Occipital lobe (tissue), 2 donors: ENCODE data around the gene ATG10. TPM values are rescaled to one million over a fixed set of nuclear protein-coding genes. Genes with fewer than 3 reads are reported as not detected.
"Not testable (repeated sequence)": the region's sequence is repeated elsewhere in the genome, so short reads cannot be mapped to it uniquely, and the experiment has no call there.

Experiments
- DNase-seq: peaks from one replicate; lab custom pipeline; 2025; lab: John Stamatoyannopoulos, UW
- total RNA-seq: library from RNA; depleted of rRNA; stranded (reverse); fragments of >200 nt; gene quantifications from one replicate; pipeline ENCODE4 v1.2.3, GENCODE V29; 2014

Gene ATG10
- total RNA-seq, 1 donor from 2014 or later = 6.1 TPM

DNA sequence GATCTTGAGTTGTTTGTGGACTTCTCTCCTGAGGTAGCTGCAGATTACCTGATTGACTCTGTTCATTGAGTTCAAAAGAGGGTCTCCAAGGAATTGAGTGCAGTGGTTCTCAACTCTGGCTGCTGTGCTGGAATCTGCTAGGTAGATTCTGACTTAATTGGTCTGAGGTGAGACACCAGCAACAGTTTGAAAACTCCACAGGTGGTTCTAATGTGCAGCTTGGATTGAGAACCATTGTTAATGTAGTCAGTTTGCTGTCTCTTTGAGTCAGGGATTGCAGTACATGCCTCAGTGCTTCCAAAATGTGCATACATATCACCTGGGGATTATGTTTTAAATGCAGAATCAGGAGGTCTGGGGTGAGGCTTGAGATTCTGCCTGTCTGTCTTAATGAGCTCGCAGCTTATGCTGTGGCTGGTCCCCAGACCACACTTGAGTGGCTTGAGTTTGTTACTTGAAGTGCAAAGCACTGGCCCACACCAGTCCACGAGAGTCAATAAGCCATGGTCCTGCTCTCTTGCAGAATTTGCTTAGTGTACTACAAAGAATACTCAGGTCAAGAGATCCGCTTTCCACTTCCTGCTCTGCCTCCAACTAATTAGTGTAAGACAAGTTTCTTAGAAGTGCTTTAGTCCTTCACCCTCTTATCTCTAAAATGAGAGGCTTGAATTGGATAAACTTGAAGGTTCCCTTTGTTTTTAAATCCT is 82.3 kb downstream of the ATG10 start:
- no peak for DNase-seq

DNA sequence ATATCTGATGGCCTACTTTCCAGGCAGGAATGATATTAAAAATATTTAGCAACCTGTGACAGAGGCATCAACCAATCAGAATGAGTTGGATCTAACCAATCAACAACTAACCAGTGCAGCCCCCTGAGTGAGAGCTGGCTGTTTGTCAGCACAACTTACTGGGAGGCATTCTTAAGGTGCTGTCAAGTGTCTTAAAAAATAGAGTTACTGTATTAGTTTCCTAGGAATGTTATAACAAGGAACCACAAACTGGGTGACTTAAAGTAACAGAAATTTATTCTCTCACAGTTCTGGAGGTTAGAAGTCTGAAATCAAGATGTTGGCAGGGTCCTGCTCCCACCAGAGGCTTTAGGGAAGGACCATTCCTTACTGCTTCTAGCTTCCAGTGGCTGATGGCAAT is 85.2 kb downstream of the ATG10 start:
- DNase-seq = no peak

DNA sequence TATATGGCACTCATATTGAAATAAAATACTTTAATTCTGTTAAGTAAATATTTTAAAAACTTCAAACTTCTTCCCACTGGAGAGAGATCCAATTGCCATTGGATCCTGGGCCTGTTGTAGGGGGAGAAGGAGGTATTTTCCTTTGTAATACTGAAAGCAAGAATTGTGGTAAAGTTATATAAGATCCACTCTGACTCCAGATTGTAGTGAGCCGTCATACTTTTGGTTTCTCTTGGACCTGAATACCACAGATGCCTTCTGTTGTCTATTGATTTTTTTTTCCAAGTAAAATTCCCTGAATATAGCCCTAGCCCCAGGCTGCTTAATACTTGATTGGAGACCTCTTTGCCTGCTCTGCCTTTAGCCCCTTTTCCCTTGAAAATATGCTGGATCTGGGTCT is 86.9 kb downstream of the ATG10 start:
- DNase-seq = no peak

DNA sequence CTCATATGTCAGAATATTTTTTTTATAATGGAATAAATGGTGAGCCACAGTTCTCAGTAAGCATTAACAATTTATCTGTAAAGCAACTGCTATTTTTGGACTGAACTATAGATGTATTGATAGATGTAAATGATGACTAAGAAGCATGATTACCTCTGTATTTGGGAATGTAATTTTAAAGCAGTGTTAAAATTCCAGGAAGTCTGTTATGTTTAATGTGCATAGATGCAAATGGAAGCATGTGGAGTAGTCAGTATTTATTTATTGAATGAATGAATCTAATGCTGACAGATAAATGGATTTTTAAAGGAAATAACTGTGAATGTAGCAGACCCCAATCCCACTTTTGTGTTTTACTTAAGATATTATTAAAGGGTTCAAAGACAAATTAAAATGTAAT is 95.0 kb downstream of the ATG10 start:
- DNase-seq = no peak

DNA sequence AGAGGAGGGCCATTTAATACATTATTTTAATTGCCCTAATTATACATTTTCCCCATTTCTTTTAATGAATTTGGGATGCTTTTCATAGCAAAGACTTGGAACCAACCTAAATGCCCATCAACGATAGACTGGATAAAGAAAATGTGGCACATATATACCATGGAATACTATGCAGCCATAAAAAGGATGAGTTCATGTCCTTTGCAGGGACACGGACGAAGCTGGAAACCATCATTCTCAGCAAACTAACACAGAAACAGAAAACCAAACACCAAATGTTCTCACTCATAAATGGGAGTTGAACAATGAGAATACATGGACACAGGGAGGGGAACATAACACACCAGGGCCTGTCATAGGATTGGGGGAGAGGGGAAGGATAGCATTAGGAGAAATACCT is 96.2 kb downstream of the ATG10 start:
- DNase-seq = not testable (repeated sequence)

DNA sequence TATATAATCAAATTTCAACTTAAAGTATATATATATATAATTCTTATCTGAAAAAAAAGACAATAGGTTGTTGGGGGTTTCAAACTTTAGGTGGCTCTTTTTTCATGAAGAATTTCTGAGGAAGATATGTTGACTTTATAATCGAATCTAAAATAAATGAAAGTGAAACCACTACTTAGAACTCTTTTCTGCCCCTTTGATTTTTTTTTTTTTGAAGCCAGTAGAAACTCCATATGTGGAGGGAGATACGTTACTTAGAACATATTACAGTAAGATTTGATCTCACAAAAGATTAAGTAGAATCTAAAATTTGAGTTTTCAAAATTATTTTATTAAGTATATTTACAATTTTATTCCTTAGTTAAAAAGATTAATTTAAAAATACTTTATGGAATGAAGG is 96.9 kb downstream of the ATG10 start:
- DNase-seq = no peak

DNA sequence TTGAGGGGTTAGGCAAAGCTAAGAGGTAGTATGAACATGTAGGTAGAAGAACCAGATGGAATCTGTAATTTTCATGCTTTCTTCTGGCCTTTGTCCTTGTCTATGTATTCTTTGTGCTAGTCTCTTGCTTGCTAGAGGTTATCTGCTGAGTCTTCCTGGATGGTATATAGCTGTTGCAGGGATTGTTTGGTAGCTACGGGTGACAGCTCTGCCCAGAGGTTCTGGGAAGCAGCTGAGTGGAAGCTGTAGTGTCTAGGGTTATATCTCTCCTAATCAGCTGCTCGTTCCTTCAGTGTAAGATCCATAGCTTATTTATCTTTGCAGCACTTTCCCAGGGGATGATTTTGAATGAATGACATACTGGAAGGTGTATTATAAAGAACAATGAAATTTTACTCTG is 100.3 kb downstream of the ATG10 start:
- DNase-seq = no peak

DNA sequence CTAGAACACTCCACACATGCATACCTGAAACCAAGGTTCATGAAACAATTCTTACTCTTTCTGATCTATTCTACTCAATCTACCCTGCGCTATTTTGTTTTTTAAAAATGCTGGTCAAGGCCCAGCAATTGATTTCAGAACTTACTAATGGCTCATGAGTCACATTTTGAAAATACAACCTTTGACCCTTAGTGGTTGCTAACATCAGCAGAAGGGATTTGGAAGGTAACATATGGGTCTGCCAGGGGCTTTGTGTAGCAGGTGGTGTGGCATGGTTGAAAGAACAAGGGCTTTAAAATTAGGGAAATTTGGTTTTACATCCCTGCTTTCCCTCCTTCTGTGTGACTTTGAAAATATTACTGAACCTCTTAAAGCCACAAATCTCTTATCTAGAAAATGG is 101.4 kb downstream of the ATG10 start:
- DNase-seq = no peak

DNA sequence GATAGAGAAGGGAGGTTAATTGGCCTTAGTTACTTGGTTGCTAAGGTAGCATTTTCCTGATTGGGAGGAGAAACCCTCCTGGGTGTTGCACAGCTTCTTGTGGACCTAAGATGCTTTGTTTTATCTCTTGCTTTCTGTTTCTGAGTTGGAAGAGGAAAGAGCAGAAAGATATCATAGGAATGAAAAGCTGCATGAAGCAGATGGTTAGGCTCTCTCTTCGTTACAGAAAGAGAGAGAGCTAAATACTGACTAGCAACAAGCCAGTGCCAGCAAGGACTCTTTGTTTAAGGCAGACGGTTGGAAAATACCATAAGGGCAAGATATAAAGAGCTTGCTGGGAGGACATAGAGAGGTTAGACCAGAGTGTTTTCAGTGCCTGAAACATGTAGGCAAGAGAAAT is 103.1 kb downstream of the ATG10 start:
- no peak for DNase-seq

DNA sequence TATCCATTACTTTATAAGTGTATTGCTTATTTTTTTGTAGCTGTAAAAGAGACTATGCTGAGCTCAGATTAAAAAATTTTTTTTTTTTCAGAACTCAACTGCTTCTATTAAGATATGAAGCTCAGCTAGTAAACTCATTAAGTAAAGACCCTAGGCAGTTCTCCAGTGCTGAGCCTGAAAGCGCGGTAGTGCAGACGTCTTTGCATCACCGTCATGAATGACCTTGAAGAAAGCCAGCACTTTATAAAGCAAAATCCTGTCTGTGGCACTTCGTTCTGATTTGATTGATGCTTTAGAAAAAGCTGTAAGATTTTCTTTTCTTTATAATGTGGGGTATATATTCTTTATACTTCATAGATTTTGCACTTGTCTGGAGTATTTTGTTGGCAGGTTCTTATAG is 105.7 kb downstream of the ATG10 start:
- no peak for DNase-seq

DNA sequence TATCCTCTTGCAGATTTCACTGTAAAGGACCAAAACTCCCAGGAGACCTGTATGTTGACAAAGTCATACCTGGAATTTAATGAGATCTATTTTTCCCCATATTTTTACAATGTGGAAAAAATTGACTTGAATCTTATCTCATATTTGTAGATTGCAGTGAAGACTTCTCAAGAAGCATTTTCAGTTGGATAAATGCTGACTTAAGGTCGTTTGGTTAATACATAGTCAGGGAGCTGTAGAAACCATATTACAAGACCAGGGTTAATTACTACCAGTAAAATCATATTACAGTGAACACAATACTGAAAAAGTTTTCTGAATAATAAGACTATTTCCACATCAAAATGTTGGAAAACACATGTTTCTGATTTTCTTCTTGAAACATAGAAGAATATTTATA is 119.8 kb downstream of the ATG10 start:
- no peak for DNase-seq

DNA sequence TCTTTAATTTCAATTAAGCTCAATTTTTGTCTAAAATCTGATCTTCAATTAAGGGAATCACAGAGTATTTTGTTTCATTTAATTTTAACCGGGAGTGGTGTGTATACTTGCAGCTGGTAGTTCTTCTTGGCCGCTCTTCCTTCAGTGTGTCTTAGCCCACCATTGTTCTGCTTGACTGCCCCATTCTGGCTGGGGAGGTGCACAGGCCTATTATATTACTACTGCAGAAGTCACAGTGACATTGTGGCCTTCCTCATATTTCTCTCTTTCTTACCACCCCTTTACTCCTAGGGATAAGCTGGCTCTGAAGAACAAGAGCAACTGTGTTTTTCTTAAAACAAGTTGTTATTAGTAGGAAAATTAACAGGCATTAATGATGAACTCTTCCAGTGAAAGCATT is 123.7 kb downstream of the ATG10 start:
- no peak for DNase-seq

DNA sequence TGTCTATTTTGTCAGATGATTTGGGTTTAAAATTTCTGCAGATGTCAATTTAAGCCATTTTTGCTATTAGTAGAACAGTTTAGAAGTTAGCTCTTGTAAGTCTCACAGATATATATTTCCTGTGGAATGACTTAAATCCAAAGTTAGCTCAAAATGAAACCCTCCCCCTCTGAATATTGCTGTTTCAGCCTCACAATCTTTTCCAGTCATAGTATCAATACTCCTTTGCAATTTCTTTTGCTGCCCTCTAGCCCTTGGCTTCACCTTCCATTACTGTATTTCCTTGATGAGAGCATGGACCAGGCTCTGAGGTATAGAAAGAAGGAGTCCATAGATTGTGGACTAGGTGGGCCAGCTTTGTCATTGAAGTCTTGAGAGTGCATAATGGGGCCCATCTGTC is 124.4 kb downstream of the ATG10 start:
- DNase-seq = no peak

DNA sequence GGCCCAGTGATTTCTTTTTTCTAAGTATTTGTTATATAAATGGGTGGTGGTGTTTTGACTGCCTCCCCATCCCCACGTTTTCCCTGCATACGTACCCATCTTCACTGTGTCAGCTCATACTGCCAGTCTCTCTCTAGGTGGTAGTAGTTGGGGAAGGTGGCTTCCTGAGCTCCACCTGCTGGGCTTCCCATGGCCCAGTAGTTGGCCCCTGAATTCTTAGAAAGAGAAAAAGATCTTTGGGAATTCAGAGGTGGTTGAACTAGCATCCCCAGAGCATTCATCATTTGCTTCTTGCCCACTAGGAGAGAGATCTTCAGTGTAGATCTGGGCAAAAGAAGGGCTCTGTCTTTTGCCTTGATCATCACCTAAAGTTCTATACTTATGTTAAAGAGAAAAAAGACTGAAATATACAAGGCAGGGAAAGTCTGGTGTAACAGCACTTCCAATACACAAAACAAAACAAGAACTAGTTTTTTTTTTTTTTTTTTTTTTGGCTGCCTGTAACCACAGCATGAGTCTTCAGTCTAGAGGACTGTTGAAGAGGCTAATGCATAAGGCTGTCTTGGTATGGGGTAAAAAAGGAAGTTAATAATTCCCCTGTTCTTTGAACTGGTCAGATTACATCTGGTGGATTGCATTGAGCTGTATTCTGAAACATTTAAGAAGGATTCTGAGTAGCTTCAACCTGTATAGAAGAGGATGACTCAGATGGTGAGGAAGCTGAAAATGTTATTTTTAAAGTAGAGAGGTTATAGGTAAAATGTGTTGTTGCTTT is 128.7 kb downstream of the ATG10 start:
- no peak for DNase-seq

DNA sequence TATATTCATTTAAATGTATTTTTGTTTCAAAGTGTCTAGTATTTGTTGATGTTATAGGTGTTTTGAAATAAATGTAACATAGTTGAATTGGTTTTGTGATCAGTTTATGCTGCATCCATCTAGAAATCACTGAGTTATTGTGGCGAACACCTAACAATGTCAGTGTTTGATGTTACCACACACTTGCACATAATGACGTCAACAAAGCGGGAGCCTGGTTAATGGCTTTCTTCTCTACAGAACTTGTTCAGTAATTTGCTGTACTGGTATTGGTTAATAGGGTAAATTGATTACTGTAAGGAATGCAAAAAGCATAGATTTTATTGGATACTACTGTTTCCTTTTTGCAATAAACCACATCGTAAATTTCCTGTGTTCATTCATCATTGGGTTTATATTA is 133.0 kb downstream of the ATG10 start:
- DNase-seq = no peak

DNA sequence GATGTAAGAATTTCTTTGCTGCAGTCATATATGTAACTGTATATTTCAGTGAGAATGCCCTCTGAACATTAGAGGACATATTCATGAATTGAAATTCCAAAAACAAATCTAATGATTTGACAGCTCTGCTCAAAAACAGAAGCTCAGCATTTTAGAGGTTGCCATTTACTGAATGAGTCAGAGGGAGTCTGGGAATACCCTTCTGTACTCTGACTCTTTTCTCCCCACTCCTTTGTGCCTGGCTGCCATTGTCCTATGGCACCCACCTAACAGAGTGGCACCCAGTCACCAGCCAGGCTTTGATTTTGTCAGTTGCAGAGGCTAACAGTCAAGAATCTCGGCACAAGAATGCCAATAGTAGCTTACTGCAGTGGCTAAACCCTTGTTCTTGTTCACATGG is 133.6 kb downstream of the ATG10 start:
- DNase-seq = no peak

DNA sequence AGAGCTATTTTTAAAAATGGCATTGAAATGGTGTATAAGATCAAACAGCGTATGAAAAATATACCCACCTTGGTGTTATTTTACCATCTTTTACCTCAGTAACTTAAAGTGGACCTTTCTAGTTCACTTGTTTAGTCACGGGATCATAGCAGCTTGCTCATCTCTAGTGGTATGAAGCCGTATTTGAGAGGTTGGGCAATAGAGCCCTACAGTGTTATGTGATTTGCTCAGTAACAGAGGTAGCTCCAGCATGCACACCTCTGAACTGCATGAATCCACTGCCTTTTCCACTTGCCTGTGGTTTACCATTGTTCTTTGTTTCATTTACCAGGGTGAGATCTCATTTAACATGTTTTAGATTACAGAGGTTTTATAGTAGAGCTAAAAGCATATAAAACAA is 134.4 kb downstream of the ATG10 start:
- no peak for DNase-seq

DNA sequence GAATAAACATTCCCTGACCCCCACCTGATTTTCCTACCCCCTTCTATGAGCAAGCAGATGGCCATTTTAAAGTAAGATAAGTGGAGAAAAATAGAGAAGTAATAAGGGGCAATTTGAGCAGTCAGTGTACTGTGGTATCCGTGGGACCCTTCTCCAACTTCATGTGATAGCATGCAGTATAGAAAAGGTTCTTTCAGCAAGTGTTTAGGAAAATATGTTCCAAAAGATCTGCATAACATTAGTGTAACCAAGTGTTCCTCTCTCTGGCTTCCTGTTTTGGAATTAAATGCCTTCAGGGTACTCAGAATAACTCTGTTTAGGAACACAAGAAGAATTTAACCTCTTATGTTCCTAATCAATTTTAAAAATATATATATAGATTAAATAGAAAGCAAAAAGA is 134.9 kb downstream of the ATG10 start:
- no peak for DNase-seq

DNA sequence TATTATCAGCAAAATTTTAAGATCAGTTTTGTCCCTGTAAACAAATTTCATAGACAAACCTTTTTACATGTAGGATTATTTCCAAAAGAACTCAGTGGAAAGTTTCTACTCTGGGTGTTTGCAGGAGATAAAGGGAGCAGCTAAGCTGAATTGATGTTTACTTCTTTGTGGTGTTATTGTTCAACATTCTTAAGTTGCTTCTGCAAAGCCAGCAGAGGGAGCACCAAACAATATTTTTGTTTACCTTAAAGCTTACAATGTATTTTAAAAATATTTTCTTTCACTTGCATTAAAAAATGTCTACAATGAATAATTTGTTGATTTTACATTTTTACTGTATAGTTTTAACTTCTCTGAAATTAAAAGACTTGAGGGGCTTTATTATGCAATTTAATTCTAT is 135.4 kb downstream of the ATG10 start:
- no peak for DNase-seq

DNA sequence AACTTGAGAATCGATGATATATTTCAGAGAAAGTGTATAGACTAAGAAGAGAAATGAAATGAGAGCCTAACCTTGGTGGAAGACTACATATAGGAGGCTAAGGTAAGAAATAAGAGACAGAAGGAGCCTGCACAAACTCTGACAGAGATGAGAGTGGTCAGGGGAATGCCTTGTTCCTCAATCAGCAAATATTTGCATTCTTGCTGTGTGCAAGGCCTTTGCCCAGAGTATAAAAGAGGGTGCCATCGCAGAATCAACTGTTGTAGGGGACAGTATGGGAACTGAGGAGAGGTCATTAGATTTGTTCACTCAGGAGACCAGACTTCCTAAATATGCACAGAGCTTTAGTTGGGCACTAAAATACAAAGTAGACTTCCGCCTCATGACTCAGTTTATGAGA is 137.2 kb downstream of the ATG10 start:
- no peak for DNase-seq

DNA sequence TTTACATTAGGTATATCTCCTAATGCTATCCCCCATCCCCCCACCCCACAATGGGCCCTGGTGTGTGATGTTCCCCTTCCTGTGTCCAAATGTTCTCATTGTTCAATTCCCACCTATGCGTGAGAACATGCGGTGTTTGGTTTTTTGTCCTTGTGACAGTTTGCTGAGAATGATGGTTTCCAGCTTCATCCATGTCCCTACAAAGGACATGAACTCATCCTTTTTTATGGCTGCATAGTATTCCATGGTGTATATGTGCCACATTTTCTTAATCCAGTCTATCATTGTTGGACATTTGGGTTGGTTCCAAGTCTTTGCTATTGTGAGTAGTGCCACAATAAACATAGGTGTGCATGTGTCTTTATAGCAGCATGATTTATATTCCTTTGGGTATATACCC is 138.1 kb downstream of the ATG10 start:
- not testable (repeated sequence) for DNase-seq

DNA sequence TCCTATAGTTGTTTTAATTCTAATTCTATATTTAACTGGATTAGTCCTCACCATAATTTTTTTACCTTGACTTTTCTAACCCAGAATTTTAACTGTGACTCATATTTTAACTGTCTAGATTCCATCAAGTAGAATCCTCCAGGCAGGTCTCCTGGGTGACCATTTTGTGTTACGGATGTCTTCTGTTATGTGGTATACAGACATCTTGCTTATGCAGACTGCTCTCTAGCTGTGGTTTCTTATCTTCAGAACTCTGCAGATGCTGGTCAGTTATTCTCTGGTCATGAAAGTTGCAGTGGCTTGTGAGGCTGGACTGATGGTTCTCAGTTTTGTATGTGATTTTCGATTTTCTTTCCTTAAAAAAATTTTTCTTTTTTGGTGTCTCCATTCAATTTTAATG is 139.4 kb downstream of the ATG10 start:
- no peak for DNase-seq

DNA sequence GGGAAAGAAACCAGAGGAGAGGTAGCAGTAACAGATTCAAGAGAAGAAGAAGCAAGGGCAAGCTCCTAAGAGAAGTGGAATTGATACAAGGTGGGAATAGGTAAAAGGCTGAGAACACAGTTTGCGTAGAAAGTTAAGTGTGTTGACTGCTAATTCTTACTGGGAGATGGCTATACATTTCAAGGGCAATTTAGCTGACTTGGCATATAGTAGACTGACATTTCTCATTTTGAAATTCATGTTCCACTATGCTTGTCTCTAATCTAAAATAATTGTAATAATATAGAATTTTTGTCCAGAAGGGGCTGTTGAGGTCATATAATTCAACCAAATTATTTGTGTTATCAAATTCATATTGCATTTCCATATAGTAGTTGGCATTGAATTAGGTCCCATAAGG is 144.0 kb downstream of the ATG10 start:
- DNase-seq = no peak
